Neutrophil (primary cell): Measurements from ENCODE around the gene MUC21.

Experiments used
- H3K27ac ChIP-seq: fragments of 200-600 bp; sonication (generic); 2 replicates; pipeline ENCODE4 v1.5.1; 2016; ENCODE audit warnings: mild to moderate bottlenecking, moderate library complexity
- H3K27me3 ChIP-seq: fragments of 200-600 bp; sonication (generic); 2 replicates; pipeline ENCODE4 v1.6.0; 2016; ENCODE audit warnings: mild to moderate bottlenecking
- H3K36me3 ChIP-seq: fragments of 200-600 bp; sonication (generic); 2 replicates; pipeline ENCODE4 v1.5.1; 2017
- H3K4me1 ChIP-seq, 2 experiments: fragments of 200-600 bp in 1 of 2; sonication (generic) in 1 of 2; 1 replicate in 1 of 2; 2 replicates in 1 of 2; pipeline versions ENCODE4 v1.5.1 to v1.6.1; 2013 to 2016; ENCODE audit warnings: low read depth in 1 of 2, low read length in 1 of 2, mild to moderate bottlenecking in 1 of 2, moderate library complexity in 1 of 2; ENCODE audit not compliant: control insufficient read depth in 1 of 2, insufficient read depth in 1 of 2
- H3K4me3 ChIP-seq, 2 experiments: fragments of 200-600 bp in 1 of 2; sonication (generic) in 1 of 2; 1 replicate in 1 of 2; 2 replicates in 1 of 2; pipeline ENCODE4 v1.5.1; 2013 to 2016; ENCODE audit warnings: low read depth in 1 of 2, low read length in 1 of 2, mild to moderate bottlenecking in 1 of 2, moderate library complexity in 1 of 2
- H3K9me3 ChIP-seq: fragments of 200-600 bp; sonication (generic); 2 replicates; pipeline ENCODE4 v1.5.1; 2016
- TF ChIP-seq, protein P1 (sequence below): fragments of 200-600 bp; sonication (generic); IDR thresholded peaks from 2 replicates; pipeline ENCODE4 v1.5.1; 2016; ENCODE audit warnings: antibody characterized with exemption

The MUC21 gene

DNA sequence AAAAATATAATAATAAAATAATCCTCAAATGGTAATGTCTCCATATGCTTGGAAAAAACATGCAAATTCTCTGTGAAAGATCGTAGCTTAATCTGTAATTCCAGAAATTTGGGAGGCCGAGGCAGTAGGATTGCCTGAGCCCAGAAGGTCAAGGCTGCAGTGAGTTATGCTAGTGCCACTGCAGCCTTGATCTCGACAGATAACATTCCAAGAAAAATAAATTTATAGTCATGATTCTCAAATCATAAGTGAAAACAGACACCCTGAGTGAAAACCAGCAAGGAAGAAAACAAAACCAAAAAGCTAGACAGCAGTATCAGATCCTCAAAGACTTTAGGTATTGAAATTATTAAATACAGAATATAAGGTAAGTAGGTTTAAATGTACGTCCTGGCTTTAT is 3.8 kb upstream of the MUC21 start:
- H3K4me3 ChIP-seq = no peak overlapping the region
- TF ChIP-seq, protein P1, sequence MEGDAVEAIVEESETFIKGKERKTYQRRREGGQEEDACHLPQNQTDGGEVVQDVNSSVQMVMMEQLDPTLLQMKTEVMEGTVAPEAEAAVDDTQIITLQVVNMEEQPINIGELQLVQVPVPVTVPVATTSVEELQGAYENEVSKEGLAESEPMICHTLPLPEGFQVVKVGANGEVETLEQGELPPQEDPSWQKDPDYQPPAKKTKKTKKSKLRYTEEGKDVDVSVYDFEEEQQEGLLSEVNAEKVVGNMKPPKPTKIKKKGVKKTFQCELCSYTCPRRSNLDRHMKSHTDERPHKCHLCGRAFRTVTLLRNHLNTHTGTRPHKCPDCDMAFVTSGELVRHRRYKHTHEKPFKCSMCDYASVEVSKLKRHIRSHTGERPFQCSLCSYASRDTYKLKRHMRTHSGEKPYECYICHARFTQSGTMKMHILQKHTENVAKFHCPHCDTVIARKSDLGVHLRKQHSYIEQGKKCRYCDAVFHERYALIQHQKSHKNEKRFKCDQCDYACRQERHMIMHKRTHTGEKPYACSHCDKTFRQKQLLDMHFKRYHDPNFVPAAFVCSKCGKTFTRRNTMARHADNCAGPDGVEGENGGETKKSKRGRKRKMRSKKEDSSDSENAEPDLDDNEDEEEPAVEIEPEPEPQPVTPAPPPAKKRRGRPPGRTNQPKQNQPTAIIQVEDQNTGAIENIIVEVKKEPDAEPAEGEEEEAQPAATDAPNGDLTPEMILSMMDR = no peak
- no peaks in the 10 kb centered on the region for H3K36me3 ChIP-seq
- H3K27me3 ChIP-seq = peaks cover 88% of the 10 kb centered on the region
- no peaks in the 10 kb centered on the region for H3K4me1 ChIP-seq
- H3K9me3 ChIP-seq = no peaks in the 10 kb centered on the region
- H3K27ac ChIP-seq = no peak overlapping the region

DNA sequence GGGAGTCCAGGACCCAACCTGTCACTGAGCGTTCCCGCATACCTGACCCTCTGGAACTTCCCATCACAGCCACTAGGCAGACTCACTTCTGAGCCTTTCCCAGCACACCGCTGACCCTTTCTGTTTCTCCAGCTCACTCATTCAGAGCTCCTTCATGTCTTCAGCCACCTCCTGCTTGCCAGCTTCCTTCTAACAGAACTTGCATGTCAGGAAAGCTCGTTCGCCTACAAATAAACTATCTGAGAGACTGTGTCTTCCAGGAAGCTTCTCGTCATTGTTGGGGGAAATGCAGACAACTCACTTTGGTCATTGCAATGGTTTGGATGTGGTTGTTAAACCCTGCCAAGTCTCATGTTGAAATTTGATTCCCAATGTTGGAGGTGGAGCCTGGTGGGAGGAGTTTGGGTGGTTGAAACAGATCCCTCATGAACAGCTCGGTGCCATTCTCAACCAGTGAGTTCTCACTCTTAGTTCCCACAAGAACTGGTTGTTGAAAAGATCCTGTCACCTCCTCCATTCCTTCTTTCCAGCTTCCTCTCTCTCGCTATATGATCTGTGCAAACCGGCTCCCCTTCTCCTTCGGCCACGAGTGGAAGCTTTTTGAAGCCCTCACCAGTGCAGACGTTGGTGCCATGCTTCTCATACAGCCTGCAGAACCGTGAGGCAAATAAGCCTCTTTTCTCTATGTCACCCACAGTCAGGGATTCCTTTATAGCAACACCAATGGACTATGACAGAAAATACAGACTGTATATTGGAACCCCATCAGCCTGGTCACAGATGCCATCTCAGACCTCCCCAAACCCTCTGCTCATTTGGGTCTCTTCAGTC is 1.4 kb upstream of the MUC21 start:
- Histone ChIP-seq H3K4me1 (no peaks in the 10 kb centered on the region), H3K4me3 (no peak overlapping the region), H3K27me3 (peaks cover 65% of the 10 kb centered on the region), H3K27ac (no peak overlapping the region), H3K36me3 (no peaks in the 10 kb centered on the region), H3K9me3 (no peaks in the 10 kb centered on the region)
- TF ChIP-seq, protein P1 = no peak

DNA sequence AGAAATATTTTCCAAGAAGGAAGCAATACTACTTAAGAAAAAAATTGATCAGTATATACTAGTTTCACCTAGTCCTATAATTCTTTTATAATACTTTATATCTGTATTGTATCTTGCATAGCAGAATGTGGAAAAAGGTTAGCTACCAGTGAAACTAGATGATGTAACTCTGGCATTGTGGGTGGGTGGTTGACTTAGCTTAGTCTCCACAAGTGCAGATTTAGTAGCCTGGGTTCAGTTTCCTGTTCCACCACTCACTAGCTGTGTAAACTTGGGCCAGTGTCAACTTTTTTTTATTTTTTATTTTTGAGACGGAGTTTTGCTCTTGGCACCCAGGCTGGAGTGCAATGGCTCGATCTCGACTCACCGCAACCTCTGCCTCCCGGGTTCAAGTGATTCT is 2.0 kb downstream of the MUC21 start:
- TF ChIP-seq, protein P1 = no peak
- no peaks in the 10 kb centered on the region for H3K9me3 ChIP-seq
- H3K4me3 ChIP-seq = no peak overlapping the region
- H3K36me3 ChIP-seq = no peaks in the 10 kb centered on the region
- H3K4me1 ChIP-seq = no peaks in the 10 kb centered on the region
- H3K27me3 ChIP-seq = peaks cover 35% of the 10 kb centered on the region
- H3K27ac ChIP-seq = no peak overlapping the region

DNA sequence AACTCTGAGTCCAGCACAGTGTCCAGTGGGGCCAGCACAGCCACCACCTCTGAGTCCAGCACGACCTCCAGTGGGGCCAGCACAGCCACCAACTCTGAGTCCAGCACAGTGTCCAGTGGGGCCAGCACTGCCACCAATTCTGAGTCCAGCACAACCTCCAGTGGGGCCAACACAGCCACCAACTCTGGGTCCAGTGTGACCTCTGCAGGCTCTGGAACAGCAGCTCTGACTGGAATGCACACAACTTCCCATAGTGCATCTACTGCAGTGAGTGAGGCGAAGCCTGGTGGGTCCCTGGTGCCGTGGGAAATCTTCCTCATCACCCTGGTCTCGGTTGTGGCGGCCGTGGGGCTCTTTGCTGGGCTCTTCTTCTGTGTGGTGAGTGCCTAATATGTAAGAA is 3.8 kb downstream of the MUC21 start:
- TF ChIP-seq, protein P1 = no peak
- Histone ChIP-seq H3K27me3 (peaks cover 17% of the 10 kb centered on the region), H3K4me3 (no peak overlapping the region), H3K4me1 (no peaks in the 10 kb centered on the region), H3K27ac (no peak overlapping the region), H3K9me3 (no peaks in the 10 kb centered on the region), H3K36me3 (no peaks in the 10 kb centered on the region)

DNA sequence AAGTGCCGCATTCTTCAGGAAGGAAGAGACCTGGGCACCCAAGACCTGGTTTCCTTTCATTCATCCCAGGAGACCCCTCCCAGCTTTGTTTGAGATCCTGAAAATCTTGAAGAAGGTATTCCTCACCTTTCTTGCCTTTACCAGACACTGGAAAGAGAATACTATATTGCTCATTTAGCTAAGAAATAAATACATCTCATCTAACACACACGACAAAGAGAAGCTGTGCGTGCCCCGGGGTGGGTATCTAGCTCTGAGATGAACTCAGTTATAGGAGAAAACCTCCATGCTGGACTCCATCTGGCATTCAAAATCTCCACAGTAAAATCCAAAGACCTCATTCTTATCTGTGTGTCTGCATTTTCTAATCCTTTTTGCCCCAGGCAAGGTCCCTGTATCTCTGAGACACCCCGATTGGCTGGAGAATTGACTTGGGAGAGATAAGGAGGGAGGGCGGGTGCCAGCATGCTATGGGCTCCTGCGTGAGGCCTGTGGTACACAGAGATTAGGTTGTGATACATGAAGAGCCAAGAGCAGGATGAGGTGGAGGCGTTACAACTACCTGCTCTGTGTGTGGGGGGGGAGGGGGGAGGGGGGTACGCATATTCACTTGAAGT is 4.8 kb downstream of the MUC21 start:
- Histone ChIP-seq H3K36me3 (no peaks in the 10 kb centered on the region), H3K4me1 (no peaks in the 10 kb centered on the region), H3K27ac (no peak overlapping the region), H3K27me3 (peaks cover 7% of the 10 kb centered on the region), H3K9me3 (no peaks in the 10 kb centered on the region), H3K4me3 (no peak overlapping the region)
- TF ChIP-seq, protein P1 = no peak
